Mesenchymal stem cell (in vitro differentiated cells and primary cell): ENCODE results near the gene SSU72.
A peak's percentile ranks its signal among the peaks of the same experiment; 100 is the strongest.
"Not testable (repeated sequence)": the region's sequence is repeated elsewhere in the genome, so short reads cannot be mapped to it uniquely, and the experiment has no call there.

Experiments
- DNase-seq: peaks from one replicate; pipeline ENCODE4 v3.0.0-alpha.2; 2013
- H2AFZ ChIP-seq: one replicate; pipeline ENCODE4 v1.6.1; 2013; ENCODE audit warnings: low read depth, mild to moderate bottlenecking, control low read depth, inconsistent platforms, low read length, moderate library complexity
- H2AK5ac ChIP-seq: 2 replicates; pipeline ENCODE4 v1.6.1; 2013; ENCODE audit warnings: low read length, moderate library complexity, mild to moderate bottlenecking, inconsistent platforms; ENCODE audit not compliant: severe bottlenecking
- H2BK120ac ChIP-seq: one replicate; pipeline ENCODE4 v1.6.1; 2013; ENCODE audit warnings: low read depth, mild to moderate bottlenecking, inconsistent platforms, low read length, moderate library complexity
- H2BK12ac ChIP-seq, 2 experiments: one replicate each; pipeline ENCODE4 v1.6.1; 2013; ENCODE audit warnings: inconsistent platforms in 2 of 2, low read length in 2 of 2, mild to moderate bottlenecking in 2 of 2, moderate library complexity in 2 of 2, control low read depth in 1 of 2
- H2BK15ac ChIP-seq: one replicate; pipeline ENCODE4 v1.6.1; 2013; ENCODE audit warnings: mild to moderate bottlenecking, low read depth, inconsistent platforms; ENCODE audit not compliant: poor library complexity, severe bottlenecking
- H2BK5ac ChIP-seq: 2 replicates; pipeline ENCODE4 v1.6.1; 2013; ENCODE audit warnings: low read depth, mild to moderate bottlenecking, low read length, control low read depth, inconsistent platforms; ENCODE audit not compliant: poor library complexity, severe bottlenecking
- H3K14ac ChIP-seq, 2 experiments: one replicate each; pipeline ENCODE4 v1.6.1; 2013; ENCODE audit warnings: inconsistent platforms in 2 of 2, low read length in 2 of 2, control low read depth in 1 of 2, mild to moderate bottlenecking in 1 of 2, moderate library complexity in 1 of 2
- H3K18ac ChIP-seq, 2 experiments: one replicate each; pipeline ENCODE4 v1.6.1; 2013; ENCODE audit warnings: inconsistent platforms in 2 of 2, low read length in 2 of 2, control low read depth in 1 of 2, low read depth in 1 of 2, mild to moderate bottlenecking in 1 of 2
- H3K23ac ChIP-seq, 2 experiments: one replicate each; pipeline ENCODE4 v1.6.1; 2013; ENCODE audit warnings: inconsistent platforms in 2 of 2, low read length in 2 of 2, mild to moderate bottlenecking in 2 of 2, moderate library complexity in 2 of 2, control low read depth in 1 of 2
- H3K27ac ChIP-seq: 2 replicates; pipeline ENCODE4 v1.5.1; 2013; ENCODE audit warnings: mild to moderate bottlenecking, moderate library complexity, low read length, control low read depth, inconsistent platforms; ENCODE audit not compliant: poor library complexity, severe bottlenecking
- H3K27me3 ChIP-seq, 2 experiments: 2 replicates each; pipeline versions ENCODE4 v1.6.1 to v1.7.0; 2013; ENCODE audit warnings: low read length in 2 of 2, mild to moderate bottlenecking in 2 of 2, moderate library complexity in 2 of 2, control low read depth in 1 of 2, inconsistent platforms in 1 of 2; ENCODE audit not compliant: control insufficient read depth in 1 of 2, insufficient read depth in 1 of 2
- H3K36me3 ChIP-seq, 2 experiments: 2 replicates each; pipeline versions ENCODE4 v1.6.1 to v1.7.0; 2013; ENCODE audit warnings: low read length in 2 of 2, control low read depth in 1 of 2, inconsistent platforms in 1 of 2, low read depth in 1 of 2, mild to moderate bottlenecking in 1 of 2; ENCODE audit not compliant: insufficient read depth in 2 of 2, control insufficient read depth in 1 of 2
- H3K4ac ChIP-seq, 2 experiments: one replicate each; pipeline ENCODE4 v1.6.1; 2013; ENCODE audit warnings: inconsistent platforms in 2 of 2, low read length in 2 of 2, mild to moderate bottlenecking in 2 of 2, moderate library complexity in 2 of 2, control low read depth in 1 of 2, low read depth in 1 of 2
- H3K4me1 ChIP-seq: 2 replicates; pipeline ENCODE4 v1.6.1; 2013; ENCODE audit warnings: low read depth, low read length, control low read depth; ENCODE audit not compliant: control insufficient read depth, insufficient read depth
- H3K4me2 ChIP-seq: 2 replicates; pipeline ENCODE4 v1.6.1; 2013; ENCODE audit warnings: low read length, mild to moderate bottlenecking, inconsistent platforms; ENCODE audit not compliant: poor library complexity, severe bottlenecking
- H3K4me3 ChIP-seq, 2 experiments: 2 replicates each; pipeline versions ENCODE4 v1.5.1 to v1.7.0; 2013; ENCODE audit warnings: low read length in 2 of 2, mild to moderate bottlenecking in 2 of 2, control low read depth in 1 of 2, low read depth in 1 of 2; ENCODE audit not compliant: insufficient read depth in 1 of 2
- H3K79me1 ChIP-seq: replicated peaks from 2 replicates; pipeline ENCODE4 v1.6.1; 2013; ENCODE audit warnings: mild to moderate bottlenecking, control low read depth, low read length, inconsistent platforms; ENCODE audit not compliant: poor library complexity, severe bottlenecking
- H3K9ac ChIP-seq: 2 replicates; pipeline ENCODE4 v1.7.0; 2013; ENCODE audit warnings: mild to moderate bottlenecking, low read length, moderate library complexity
- H3K9me3 ChIP-seq: 2 replicates; pipeline ENCODE4 v1.7.0; 2013; ENCODE audit warnings: mild to moderate bottlenecking, low read length; ENCODE audit not compliant: control insufficient read depth
- H4K8ac ChIP-seq: one replicate; pipeline ENCODE4 v1.6.1; 2013; ENCODE audit warnings: inconsistent platforms, mild to moderate bottlenecking, low read length, moderate library complexity
- H4K91ac ChIP-seq: one replicate; pipeline ENCODE4 v1.6.1; 2013; ENCODE audit warnings: mild to moderate bottlenecking, low read length, inconsistent platforms
- WGBS: methylation state at CpG from one replicate; pipeline ENCODE4 v1.1.7; 2013; ENCODE audit warnings: mixed read lengths; 5-methylcytosine and 5-hydroxymethylcytosine counted together

SSU72 gene

DNA sequence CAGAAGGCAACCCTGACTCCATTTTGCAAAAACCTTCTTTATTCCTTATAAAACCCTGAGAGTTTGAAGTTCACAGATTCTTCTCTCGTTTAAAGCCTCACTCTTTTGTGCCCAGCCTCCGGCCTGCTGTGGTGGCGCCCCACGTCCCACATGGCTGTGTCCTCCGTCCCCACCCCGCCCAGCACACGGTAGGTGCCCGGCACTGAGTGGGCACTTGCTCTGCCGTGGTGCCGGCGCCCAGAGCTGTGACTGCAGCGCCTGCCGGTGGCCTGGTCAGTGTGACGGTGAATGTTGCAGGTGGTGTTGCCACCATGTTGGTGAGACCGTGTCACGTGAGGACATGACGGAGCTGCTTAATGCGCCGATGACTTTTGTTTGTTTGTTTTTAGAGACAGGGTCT, 53.3 kb downstream of the SSU72 start:
- no peak overlapping the region for H4K91ac ChIP-seq
- H3K27me3 ChIP-seq: no peaks in the 10 kb centered on the region
- no peak for DNase-seq
- no peak overlapping the region for H2BK15ac ChIP-seq
- H3K79me1 ChIP-seq: peaks cover 29% of the 10 kb centered on the region
- peaks cover 36 to 85% of the 10 kb centered on the region in 2 experiments for H3K36me3 ChIP-seq
- H3K4me2 ChIP-seq: no peak overlapping the region
- H3K4ac ChIP-seq: no peak overlapping the region
- H3K23ac ChIP-seq: no peak overlapping the region
- no peak overlapping the region for H2BK120ac ChIP-seq
- no peak overlapping the region for H2AK5ac ChIP-seq
- no peaks in the 10 kb centered on the region for H3K9me3 ChIP-seq
- no peak overlapping the region for H2BK12ac ChIP-seq
- WGBS: 99% methylated on average over 16 of the region's 19 CpGs
- H3K4me1 ChIP-seq: no peaks in the 10 kb centered on the region
- H4K8ac ChIP-seq: no peak overlapping the region
- no peak overlapping the region for H3K14ac ChIP-seq
- H3K18ac ChIP-seq: no peak overlapping the region
- no peak overlapping the region for H2BK5ac ChIP-seq
- no peak overlapping the region for H3K27ac ChIP-seq
- no peak overlapping the region for H3K9ac ChIP-seq
- no peak overlapping the region for H3K4me3 ChIP-seq
- H2AFZ ChIP-seq: no peak overlapping the region

- H2BK5ac ChIP-seq, H3K4me3 ChIP-seq, H2AFZ ChIP-seq, H3K23ac ChIP-seq, H3K4me2 ChIP-seq, H3K14ac ChIP-seq, DNase-seq, H3K4me1 ChIP-seq, H4K91ac ChIP-seq, H3K18ac ChIP-seq, H3K9ac ChIP-seq, H3K4ac ChIP-seq, H4K8ac ChIP-seq, H3K9me3 ChIP-seq, H3K27me3 ChIP-seq, H2BK120ac ChIP-seq, H2BK12ac ChIP-seq, H3K27ac ChIP-seq, H2AK5ac ChIP-seq, H2BK15ac ChIP-seq: not testable (repeated sequence)
- 98% methylated on average over 43 of the region's 51 CpGs for WGBS
- peaks cover 31% of the 10 kb centered on the region for H3K79me1 ChIP-seq
- peaks cover 35 to 85% of the 10 kb centered on the region in 2 experiments for H3K36me3 ChIP-seq
Observed at GRCh38 chr1:1519805-1520505, 54.7 kb downstream of the SSU72 start.

GRCh38 chr1:1518621-1519007, 56.0 kb downstream of the SSU72 start:
- not testable (repeated sequence) for DNase-seq, H3K9me3 ChIP-seq, H3K9ac ChIP-seq, H4K8ac ChIP-seq, H3K23ac ChIP-seq, H2AFZ ChIP-seq, H4K91ac ChIP-seq, H3K4me3 ChIP-seq, H2BK5ac ChIP-seq, H3K4me2 ChIP-seq, H2BK12ac ChIP-seq, H3K27ac ChIP-seq, H3K4me1 ChIP-seq, H3K27me3 ChIP-seq, H2BK120ac ChIP-seq, H3K4ac ChIP-seq, H2BK15ac ChIP-seq, H3K14ac ChIP-seq, H2AK5ac ChIP-seq, H3K18ac ChIP-seq
- Histone ChIP-seq H3K36me3 (peaks cover 35 to 78% of the 10 kb centered on the region in 2 experiments), H3K79me1 (peaks cover 28% of the 10 kb centered on the region)
- 96% methylated on average over 14 of the region's 19 CpGs for whole genome bisulfite sequencing

- Histone ChIP-seq H3K79me1 (peaks cover 23% of the 10 kb centered on the region), H2AK5ac (no peak overlapping the region), H3K4me2 (no peak overlapping the region), H3K4ac (no peak overlapping the region), H2BK15ac (no peak overlapping the region), H4K8ac (peak overlapping the region; percentile 69), H3K4me3 (no peak overlapping the region), H3K36me3 (peaks cover 35 to 73% of the 10 kb centered on the region in 2 experiments), H3K27me3 (no peaks in the 10 kb centered on the region), H2AFZ (no peak overlapping the region), H3K9ac (no peak overlapping the region), H3K14ac (no peak overlapping the region), H3K9me3 (no peaks in the 10 kb centered on the region), H3K27ac (no peak overlapping the region), H3K18ac (no peak overlapping the region), H2BK120ac (no peak overlapping the region), H3K4me1 (peaks cover 5% of the 10 kb centered on the region), H4K91ac (peak overlapping the region; percentile 21), H2BK12ac (no peak overlapping the region), H3K23ac (no peak overlapping the region), H2BK5ac (no peak overlapping the region)
- DNase-seq: no peak
- 98% methylated on average over 21 of the region's 28 CpGs for WGBS
Observed at GRCh38 chr1:1517973-1518620, 56.6 kb downstream of the SSU72 start.
